SIG-M5 treated with dmso at 0.1 percent for 504 hours (cell line): ENCODE measurements around the gene RBM3.
"Not testable (repeated sequence)": the region's sequence is repeated elsewhere in the genome, so short reads cannot be mapped to it uniquely, and the experiment has no call there.

Experiments
- DNase-seq: peaks from one replicate; lab custom pipeline; 2025; ENCODE audit not compliant: unreplicated experiment; lab: John Stamatoyannopoulos, UW

The RBM3 gene

GRCh38 chrX:48574270-48575266 lies at the start of gene RBM3:
Gene RBM3, plus strand, starts transcription at chrX:48574484. Its CDS starts 697 bp downstream, at chrX:48575181.
- DNase-seq = peak; percentile 94

DNA sequence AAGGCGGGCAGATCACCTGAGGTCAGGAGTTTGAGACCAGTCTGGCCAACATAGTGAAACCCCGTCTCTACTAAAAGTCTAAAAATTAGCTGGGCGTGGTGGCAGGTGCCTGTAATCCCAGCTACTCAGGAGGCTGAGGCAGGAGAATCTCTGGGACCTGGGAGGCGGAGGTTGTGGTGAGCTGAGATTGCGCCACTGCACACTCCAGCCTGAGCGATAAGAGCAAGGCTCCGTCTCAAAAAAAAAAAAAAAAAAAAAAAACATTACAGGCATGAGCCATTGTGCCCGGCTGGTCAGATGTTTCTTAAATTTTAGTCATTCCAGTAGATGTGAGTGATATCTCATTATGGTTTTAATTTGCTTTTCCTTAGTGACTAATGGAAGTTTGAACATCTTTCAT lies 48.4 kb upstream of the RBM3 start:
- DNase-seq = not testable (repeated sequence)

- DNase-seq = no peak
Observed at GRCh38 chrX:48530736-48531135, 43.5 kb upstream of the RBM3 start.

DNA sequence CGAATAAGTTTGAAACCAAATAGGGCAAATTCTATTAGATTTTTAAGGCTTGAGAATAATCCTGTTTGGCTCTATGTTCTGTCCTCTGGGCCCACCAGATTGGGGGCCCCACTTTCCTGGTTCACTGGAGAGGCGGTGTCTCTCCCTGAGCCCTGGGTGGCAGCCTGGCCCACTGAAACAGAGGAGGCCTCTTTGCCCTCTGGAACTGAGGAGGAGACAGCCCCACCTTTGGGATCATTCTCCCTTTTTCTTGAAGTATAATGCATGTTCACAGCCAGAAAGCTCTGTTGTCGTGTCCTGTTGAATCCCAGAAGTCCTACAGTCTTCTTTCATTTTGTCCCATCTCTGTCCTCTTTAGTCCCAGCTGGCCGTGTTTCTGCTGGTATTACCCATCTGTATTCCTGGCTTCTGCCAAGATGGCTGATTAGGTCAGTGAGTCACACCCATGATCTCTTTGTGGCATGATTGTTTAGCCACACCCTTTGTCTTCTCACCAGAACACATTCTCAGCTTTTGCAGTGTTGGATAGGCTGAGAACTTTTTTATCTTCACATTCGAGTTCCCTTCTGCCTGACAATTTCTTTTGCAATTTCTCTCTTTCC lies 42.8 kb upstream of the RBM3 start:
- DNase-seq = peak; percentile 38

DNA sequence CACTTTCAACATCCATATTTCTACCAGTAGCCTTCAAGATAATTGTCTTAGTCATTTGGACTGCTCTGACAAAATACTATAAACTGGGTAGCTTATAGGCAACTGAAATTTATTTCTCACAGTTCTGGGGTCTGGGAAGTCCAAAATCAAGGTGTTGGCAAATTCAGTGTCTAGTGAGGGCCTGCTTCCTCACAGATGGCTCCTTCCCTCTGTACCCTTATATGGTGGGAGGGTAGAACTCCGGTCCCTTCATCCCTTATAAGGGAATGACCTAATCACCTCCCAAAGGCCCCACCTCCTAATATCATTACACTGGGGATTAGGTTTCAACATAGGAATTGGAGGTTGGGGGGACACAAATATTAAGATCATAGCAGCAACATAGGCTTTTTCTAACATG lies 42.1 kb upstream of the RBM3 start:
- no peak for DNase-seq

- no peak for DNase-seq
Observed at GRCh38 chrX:48533165-48533564, 41.1 kb upstream of the RBM3 start.

- no peak for DNase-seq
Observed at GRCh38 chrX:48538641-48539344, 35.5 kb upstream of the RBM3 start.

DNA sequence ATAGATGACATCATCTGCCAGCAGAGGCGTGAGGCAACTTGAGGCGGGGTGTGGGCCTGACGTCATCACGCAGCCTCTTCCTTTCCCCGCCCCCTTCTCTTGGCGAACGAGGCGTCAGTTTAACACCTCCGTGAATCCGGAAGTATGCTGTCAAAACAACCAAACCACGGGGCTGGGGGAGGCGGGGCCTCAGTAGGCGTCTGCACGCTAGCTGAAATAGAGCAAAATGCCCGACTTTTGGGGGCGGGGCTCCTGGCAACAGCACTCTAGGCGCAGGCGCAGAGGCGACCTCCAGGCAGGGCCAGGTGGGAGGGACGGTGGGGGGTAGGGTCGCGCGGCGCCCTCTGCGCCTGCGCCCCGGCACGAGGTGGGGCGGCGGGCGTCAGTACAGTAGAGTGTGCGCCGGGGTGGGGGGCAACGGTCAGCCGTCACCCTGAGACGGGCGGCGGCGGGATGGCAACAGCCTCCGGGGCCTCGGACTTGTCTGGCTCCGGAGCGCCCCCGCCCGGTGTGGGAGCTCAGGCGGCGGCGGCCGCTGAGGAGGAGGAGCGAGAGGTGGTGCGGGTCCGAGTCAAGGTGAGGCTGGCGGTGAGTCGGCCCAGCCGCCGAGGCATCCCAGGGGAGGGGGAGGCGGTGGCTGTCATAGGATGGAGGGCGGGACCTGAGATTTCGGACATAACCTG lies 34.8 kb upstream of the RBM3 start, which contains the start of gene TBC1D25:
TBC1D25 (plus strand) TSS at position 370 of the 683 bp plus-strand sequence; CDS start at position 454, 84 bp downstream.
- peak; percentile 96 for DNase-seq

DNA sequence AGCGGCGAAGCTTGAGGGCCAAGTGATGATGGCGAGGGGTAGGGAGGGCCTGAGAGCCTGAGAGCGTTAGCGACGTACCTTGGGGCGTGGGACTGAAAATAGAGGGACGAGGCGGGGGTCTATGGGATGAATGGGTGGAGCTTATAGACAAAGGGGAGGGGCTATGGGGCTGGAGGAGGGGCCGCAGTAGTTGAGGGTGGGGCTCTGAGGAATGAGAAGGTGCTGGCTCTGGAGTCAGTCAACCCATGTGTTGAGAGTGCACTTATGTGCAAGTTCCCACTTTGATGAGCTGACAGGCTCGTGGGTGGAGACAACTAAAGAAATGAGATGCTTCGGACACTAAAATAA lies 34.3 kb upstream of the RBM3 start:
- peak; percentile 34 for DNase-seq

DNA sequence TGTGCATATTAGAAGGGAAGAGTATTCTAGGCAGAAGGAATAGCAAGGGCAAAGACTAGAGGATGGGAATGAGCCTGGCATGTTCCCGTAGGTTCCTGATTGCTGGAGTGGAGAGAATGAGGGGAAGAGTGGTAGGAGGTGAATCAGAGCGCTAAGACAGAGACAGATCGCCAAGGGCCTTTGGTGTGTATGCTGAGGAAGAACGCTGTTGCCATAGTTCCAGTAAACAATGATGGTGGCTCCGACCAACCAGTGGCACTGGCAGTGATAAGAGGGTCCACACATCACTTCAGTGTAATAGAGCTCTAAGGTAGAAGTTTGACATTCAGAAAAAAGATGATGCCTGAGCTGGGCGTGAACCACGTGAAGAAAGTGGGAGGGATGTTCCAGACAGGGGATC lies 33.8 kb upstream of the RBM3 start:
- DNase-seq = no peak

GRCh38 chrX:48541140-48541814 lies 33.0 kb upstream of the RBM3 start:
- no peak for DNase-seq

DNA sequence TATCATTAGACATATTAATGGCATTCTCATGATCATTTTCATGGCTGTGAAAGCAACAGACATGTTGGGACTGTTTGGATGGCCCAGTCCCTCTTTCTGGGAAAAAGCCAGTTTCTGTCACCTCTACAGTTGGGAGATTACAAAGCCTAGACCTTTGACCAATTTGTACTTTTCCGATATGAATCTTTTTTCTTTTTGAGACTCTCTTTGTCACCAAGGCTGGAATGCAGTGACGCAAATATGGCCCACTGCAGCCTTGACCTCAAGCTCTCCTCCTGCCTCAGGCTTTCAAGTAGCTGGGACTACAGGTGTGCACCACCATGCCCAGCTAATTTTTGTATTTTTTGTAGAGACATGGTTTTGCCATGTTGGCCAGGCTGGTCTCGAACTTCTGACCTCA lies 25.4 kb upstream of the RBM3 start:
- DNase-seq = no peak

DNA sequence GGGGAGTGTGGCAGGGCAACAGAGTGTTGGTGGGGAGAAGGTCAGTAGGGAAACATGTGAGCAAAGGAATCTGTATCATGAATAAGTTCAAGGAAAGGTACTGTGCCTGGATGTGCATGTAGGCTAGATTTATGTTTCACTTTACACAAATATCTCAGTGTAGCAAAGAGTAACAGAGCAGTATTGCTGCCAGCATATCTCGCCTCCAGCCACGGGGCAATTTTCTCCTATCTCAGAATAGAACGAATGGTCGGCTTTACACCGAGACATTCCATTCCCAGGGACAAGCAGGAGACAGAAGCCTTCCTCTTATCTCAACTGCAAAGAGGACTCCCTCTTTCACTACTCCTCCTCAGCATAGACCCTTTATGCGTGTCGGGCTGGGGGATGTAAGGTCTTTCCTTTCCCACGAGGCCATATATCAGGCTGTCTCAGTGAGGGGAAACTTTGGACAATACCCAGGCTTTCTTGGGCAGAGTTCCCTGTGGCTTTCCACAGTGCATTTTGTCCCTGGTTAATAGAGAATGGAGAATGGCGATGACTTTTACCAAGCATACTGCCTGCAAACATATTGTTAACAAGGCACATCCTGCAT lies 18.5 kb upstream of the RBM3 start:
- DNase-seq = not testable (repeated sequence)

DNA sequence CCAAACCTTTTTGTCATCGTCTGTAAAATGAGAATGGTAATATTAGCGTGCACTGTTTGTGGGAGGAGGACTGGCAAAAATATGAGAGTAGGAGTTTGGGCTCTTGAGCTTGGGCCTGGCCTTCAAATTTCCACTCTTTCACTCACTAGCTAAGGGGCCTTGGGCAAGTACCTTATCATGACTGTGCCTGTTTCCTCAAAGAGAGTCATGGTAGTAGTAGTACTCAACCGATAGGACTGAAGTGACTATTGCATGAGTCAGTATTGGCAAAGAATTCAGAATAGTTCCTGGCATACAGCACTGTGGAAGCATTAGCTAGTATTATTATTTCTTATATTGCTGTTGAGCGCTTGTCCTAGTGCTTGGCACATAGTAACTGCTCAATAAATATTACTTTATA lies 16.0 kb upstream of the RBM3 start:
- no peak for DNase-seq

GRCh38 chrX:48559636-48560035 lies 14.6 kb upstream of the RBM3 start:
- DNase-seq = no peak

- DNase-seq = no peak
Observed at GRCh38 chrX:48560056-48560455, 14.2 kb upstream of the RBM3 start.

GRCh38 chrX:48560681-48561080 lies 13.6 kb upstream of the RBM3 start:
- DNase-seq = no peak

DNA sequence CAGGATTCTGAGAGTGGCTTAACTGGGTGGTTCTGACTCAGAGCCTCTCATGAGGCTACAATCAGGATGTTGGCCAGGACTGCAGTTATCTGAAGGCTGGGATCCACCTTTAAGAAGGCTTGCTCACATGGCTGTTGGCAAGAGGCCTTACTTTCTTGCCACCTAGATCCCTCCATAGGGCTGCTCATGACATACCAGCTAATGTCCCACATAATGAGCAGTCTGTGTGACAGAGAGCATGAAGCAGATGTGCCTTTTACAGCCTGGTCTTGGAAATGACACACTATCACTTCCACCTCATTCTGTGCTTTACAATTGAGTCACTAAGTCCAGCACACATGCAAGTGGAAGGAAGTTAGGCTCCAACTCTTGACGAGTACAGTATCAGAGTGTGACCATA lies 4.3 kb upstream of the RBM3 start:
- DNase-seq = no peak

- no peak for DNase-seq
Observed at GRCh38 chrX:48573690-48574269, 504 bp upstream of the RBM3 start.

- DNase-seq = no peak
Observed at GRCh38 chrX:48575642-48576041, 1.4 kb downstream of the RBM3 start.
